AG09309 (cell line): ENCODE results near the gene MTHFSD.

ENCODE experiments used
- DNase-seq: peaks from one replicate; pipeline ENCODE4 v3.0.0-alpha.2; 2010; ENCODE audit warnings: low read depth
- H3K4me3 ChIP-seq: 2 replicates; pipeline ENCODE4 v1.5.1; 2011; ENCODE audit warnings: mild to moderate bottlenecking, low read depth, low read length, moderate library complexity; ENCODE audit not compliant: control insufficient read depth
- CTCF ChIP-seq: IDR thresholded peaks from 2 replicates; pipeline ENCODE4 v1.5.1; 2011; ENCODE audit warnings: mild to moderate bottlenecking, low read depth, low read length, inconsistent platforms; ENCODE audit not compliant: insufficient read depth, control insufficient read depth; ENCODE audit errors: missing control alignments

Gene MTHFSD

GRCh38 chr16:86505899-86506864, 48.9 kb downstream of the MTHFSD start:
- no peak for TF ChIP-seq CTCF
- H3K4me3 ChIP-seq, result no peak overlapping the region
- DNase-seq, result no peak

DNA sequence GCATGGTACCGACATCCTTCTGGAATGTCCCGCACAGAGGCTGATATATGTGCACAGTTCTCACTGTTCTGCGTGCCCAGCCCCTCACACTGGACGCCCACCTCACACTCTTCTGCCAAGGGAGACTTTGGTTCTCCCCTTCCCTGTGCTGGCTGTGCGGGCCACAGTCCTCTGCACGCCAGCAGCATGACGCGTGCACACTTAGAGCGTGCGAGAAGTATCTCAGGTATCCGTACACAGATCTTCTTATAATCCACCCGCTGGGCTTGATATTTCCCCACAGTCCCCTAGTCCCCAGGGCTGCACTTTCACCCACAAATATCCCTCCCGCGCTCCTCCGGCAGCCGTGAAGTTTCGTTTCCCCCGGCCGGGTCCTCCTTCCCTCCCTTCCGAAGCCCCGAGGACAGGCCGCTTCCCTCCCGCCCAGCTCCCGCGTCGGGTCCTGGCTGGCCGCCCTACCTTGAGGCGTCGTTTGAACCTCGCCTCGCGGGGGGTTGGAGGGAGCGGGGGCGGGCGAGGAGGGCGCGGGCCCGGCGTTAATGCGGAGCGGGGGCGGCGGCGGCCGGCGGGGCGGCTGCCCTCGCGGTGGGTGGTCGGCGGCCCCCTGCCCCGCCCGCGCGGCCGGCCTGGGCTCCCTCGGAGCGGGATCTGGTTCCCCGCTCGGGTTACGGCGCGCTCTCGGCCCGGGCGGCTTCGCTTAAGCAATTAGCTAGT, 49.7 kb downstream of the MTHFSD start:
- H3K4me3 ChIP-seq, result peak overlapping the region; percentile 22

DNA sequence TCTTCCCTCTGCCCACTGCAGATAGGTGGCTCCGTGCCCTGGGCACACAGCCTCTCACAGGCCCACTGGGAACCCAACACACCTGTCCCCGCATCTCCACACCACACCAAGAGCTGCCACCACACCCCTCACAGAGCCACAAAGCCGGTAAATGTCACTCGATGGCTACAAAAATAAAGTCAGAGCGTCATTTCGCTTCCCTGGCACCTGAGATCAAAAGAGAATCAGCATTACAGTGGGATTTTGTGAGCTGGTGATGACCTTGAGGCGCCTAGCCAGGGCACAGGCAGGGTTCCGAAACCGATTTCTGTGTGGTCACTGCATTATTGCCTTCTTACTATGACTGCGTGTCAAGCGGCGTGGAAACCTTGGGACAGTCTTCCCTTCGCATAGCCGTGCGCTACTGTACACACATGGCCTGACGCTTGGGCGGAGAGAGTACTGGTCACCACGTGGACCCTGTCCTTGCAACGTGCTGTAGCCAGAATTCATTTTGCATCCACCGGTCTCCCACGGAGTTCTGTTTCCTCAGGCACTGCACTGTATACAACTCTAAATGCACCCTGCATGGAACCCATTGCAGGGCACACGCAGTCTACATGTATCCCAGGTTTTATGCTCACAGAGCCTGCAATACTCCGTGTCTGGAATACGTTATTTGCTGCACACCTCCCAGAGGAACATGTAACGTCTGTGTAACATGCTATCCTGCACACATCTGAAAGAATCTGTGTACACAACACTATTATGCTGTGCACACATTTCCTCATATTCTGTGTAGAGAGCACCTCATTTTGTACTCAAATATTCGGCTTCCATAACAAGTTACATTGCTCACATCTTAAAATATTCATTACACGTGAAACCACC, 50.5 kb downstream of the MTHFSD start:
- no peak for TF ChIP-seq CTCF
- DNase-seq, result no peak
- no peak overlapping the region for H3K4me3 ChIP-seq

More for the DNA sequence above, 49.7 kb downstream of the MTHFSD start:
- no peak for TF ChIP-seq CTCF
- DNase-seq, result no peak

- no peak overlapping the region for H3K4me3 ChIP-seq
- TF ChIP-seq CTCF, result no peak
- no peak for DNase-seq
Observed at GRCh38 chr16:86503830-86504229, 51.2 kb downstream of the MTHFSD start.

GRCh38 chr16:86502856-86503748, 51.9 kb downstream of the MTHFSD start:
- no peak overlapping the region for H3K4me3 ChIP-seq
- no peak for TF ChIP-seq CTCF
- DNase-seq, result no peak
